Erythroblast (primary cell): ENCODE data around the gene RBMS1.

Experiments used
- GATA1 ChIP-seq: IDR thresholded peaks from 2 replicates; pipeline ENCODE4 v1.6.1; 2011; ENCODE audit warnings: low read depth, mild to moderate bottlenecking, control low read depth, low read length, moderate library complexity
- POLR2A ChIP-seq: IDR thresholded peaks from 2 replicates; pipeline ENCODE4 v1.6.1; 2011; ENCODE audit warnings: mild to moderate bottlenecking, low read length

- TF ChIP-seq POLR2A (no peak), GATA1 (no peak)
Measured at GRCh38 chr2:160362018-160362417, 131.6 kb downstream of the RBMS1 start.
